DMS 273 treated with DMSO at 0.1 percent for 48 hours (cell line): ENCODE data around the gene RAB9B.

ENCODE experiments used
- DNase-seq: peaks from one replicate; lab custom pipeline; 2025; lab: John Stamatoyannopoulos, UW

The RAB9B gene

DNA sequence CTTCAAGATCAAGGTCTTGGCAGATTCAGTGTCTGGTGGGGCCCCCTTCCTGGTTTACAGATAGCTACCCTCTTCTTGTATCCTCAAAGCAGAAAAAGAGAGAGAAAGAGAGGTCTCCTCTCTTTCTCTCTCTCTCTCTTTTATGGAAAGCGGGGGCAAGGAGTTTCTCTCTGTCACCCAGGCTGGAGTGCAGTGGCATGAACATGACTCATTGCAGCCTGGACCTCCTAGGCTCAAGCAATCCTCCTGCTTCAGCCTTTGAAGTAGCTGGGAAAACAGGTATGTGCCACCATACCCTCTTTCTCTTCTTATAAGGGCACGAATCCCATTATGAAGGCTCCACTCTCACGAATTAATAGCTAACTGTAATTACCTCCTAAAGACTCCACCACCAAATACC is 20.2 kb downstream of the RAB9B start:
- no peak for DNase-seq

DNA sequence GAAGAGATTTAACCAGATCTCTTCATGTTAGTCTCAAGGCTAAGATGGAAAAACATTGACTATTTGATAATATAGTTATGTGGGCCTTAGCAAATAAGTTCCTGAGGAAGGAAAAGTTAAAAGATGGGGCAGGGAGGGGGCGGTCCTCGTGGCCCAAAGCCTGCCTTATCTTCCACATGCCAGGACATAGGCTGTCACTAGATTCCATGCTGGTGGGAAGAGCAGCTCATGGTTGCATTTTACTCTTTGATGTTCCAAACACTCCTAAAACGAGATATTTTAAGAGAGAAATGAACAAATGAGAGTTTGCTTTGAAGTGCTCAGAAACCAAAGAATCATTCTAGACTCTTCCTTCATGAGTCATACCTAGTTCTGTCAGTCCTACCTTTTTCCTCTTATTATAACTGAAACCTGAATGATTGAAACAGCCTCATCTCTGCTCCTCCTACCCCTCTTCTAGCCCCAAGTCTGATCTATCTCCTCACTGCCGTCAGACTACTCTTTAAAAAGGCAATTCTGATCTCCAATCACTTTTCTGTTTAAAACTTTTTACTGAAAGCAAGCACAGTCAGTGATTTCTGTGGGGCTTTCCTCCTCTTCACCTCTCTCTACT is 25.1 kb downstream of the RAB9B start:
- no peak for DNase-seq

DNA sequence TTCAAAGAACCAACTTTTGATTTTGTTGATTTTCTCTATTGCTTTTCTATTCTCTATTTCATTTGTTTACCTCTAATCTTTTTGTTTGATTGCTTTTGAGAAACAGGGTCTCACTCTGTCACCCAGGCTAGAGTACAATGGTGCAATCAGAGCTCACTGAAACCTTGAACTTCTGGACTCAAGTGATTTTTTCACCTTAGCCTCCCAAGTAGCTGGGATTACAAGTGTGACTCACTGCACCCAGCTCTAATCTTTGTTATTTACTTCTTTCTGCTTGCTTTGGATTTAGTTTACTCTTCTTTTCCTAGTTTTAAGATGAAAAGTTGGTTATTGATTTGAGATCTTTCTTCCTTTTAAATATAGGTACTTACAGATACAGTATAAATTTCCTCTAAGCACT is 26.2 kb downstream of the RAB9B start:
- DNase-seq = no peak

DNA sequence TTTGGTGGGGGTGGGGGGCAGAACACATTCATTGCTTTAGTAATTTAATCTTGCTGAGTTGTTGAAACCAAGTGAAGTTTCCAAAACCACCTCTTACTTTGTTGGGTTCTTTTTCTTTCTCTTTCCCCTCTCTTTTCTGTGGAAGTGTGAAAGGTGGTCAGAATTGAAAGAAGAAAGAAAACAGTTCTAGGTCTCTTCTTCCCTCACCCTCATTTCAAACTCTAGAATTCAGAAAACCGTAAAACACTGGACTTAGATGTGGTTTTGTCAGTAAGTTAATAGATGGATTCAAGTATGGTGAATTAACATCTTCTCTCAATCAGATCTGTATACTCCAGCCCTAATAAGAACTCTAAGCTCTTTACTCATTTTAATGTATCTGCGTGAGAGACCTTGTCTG is 31.7 kb downstream of the RAB9B start:
- no peak for DNase-seq

DNA sequence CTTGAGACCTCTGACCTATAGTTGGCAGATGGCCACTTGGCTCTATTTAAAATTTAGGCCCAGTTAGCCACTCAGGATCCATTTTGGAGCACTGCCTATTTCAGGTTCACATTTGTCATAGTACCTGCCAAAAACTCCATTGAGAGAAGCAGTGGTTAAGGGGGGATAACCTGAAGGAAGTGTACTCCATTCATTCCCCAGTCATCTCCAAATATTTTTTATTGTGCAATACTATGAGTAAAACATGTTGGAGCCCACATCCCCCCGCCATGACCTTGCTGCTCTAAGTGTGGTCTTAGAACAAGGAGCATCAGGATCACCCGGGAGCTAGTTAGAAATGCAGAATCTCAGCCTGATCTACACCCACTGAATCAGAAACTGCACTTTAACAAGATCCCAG is 34.4 kb downstream of the RAB9B start:
- DNase-seq = no peak

GRCh38 chrX:103794119-103794518 is 37.9 kb downstream of the RAB9B start:
- no peak for DNase-seq

DNA sequence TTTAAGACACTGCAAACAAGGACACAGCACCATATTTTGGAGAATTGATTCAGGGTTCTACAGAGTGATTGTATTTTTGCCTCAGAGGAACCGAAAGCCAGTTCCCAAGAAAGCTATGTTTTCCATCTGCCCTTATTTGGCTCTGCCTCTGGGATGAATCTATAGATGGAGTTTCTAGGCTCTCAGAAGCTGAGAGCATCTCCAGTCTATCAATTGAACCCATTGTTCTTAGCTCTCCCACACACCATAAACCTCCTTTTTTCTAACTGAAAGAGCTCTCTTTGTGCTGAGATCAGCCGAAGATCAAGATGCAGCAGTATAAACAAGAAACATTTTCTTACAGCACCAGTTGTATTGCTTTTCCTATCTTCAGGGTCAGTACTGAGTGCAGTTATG is 38.5 kb downstream of the RAB9B start:
- DNase-seq = no peak

DNA sequence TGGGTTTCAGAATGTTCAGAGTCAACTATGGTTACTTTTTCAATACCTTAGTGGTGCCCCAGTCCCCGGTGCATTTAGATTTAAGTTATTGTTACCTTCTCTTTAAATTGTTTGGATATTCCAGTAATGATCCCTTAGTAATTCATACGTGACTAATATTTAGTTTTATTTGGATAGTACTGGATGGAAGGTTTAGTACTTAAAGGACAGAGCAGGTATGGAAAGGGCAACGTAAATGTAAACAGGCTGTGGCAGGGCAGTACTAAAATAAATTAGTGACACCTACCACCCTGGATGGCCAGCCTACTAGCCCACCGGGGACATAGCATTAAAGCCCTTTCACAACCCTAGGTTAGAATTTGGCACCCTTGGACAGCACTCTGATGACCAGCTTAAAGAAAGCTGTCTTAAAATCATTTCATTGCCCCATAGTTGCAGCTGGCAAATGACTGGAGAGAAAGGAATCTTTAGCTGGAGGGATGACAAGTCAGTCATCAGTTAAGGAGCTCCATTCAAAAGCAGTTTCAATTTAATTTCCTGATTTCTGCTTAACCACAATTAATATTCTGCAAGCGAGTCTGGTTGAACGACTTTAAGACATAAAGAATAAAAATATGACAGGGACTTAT is 39.0 kb downstream of the RAB9B start:
- no peak for DNase-seq

DNA sequence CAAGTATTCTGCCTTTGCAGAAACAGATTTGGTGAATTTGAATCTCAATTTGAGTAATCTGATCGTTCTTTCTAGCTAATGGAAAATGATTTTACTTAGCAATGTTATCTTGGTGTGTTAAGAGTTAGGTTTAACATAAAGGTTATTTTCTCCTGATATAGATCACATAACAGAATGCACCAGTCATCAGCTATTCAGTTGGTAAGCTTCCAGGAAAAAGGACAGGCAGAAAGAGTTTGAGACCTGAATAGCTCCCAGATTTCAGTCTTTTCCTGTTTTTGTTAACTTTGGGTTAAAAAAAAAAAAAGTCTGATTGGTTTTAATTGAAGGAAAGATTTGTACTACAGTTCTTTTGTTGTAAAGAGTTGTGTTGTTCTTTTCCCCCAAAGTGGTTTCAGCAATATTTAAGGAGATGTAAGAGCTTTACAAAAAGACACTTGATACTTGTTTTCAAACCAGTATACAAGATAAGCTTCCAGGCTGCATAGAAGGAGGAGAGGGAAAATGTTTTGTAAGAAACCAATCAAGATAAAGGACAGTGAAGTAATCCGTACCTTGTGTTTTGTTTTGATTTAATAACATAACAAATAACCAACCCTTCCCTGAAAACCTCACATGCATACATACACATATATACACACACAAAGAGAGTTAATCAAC is 40.1 kb downstream of the RAB9B start:
- DNase-seq = no peak

GRCh38 chrX:103791228-103791627 is 40.8 kb downstream of the RAB9B start:
- peak; percentile 35 for DNase-seq

DNA sequence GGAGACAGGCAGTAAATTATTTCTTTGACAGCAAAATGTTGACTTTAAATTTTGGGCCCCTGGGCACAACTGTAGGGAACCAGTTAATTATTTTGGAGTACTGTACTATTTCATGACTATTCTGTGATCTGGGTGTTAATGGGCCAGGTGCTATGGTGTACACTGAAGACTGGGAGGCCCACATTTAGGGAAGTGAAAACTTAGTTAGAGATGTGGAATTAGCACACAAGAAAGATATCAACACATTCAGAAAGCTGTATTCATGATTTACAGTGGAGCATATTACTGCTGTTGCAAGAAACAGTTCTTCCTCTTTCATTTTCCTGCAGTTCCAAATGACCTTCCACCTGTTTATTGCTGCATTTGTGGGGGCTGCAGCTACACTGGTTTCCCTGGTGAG is 43.1 kb downstream of the RAB9B start:
- no peak for DNase-seq

- no peak for DNase-seq
These were observed 48.1 kb downstream of the RAB9B start for GRCh38 chrX:103783971-103784370.

DNA sequence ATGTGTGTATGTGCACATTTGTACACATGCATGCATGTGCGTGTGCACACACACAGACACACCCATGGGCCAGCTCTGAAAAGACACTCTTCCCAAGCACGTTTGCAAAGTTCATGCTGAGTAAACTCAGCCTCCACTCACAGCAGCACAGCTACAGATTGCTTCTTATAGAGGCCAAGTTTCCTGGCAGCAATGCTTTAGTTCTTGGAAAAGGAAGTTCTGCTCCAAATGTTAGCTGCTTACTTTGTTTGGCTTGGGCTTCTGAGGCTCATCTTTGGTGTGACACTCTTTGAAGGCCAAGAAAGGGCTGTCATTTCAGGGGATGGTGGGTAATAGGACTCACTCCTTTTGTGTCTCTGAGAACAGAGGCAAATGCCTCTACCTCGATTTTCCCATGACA is 48.9 kb downstream of the RAB9B start:
- no peak for DNase-seq

GRCh38 chrX:103782640-103783039 is 49.4 kb downstream of the RAB9B start:
- DNase-seq = no peak

DNA sequence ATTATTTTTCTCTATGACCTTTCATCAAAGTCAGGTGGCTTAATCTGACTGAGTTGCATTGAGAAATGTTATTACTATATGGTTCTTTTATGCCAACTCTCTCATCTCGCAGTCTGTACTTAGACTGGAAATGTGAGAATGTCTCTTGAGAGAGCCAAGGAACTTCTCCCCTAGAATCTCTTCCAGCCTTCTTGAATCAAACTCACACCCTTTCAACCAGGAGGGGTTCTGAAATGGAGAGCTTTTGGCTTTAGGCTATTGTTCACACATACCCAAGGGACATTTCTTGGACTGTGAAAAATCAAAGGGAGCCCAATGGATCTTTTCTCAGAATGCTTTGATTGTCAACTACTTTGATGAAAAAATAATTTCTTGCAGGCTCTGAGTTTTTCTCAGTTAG is 50.4 kb downstream of the RAB9B start:
- DNase-seq = no peak

DNA sequence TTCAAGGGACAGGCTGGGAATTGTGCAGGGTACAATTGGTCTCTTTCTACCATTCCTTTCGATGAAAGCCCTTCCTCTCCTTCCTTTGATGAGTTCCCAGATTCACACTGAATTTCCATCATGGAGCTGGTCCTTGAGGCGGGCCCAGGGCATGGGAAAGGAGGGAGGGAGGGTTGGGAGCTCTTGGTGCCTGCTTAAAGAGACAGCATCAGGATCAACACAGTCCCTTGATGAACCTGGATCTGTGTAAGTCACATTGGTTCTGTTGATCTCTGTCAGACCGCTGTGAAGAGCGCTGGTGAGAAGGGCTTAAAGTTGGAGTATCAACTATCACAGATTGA is 51.0 kb downstream of the RAB9B start:
- no peak for DNase-seq

DNA sequence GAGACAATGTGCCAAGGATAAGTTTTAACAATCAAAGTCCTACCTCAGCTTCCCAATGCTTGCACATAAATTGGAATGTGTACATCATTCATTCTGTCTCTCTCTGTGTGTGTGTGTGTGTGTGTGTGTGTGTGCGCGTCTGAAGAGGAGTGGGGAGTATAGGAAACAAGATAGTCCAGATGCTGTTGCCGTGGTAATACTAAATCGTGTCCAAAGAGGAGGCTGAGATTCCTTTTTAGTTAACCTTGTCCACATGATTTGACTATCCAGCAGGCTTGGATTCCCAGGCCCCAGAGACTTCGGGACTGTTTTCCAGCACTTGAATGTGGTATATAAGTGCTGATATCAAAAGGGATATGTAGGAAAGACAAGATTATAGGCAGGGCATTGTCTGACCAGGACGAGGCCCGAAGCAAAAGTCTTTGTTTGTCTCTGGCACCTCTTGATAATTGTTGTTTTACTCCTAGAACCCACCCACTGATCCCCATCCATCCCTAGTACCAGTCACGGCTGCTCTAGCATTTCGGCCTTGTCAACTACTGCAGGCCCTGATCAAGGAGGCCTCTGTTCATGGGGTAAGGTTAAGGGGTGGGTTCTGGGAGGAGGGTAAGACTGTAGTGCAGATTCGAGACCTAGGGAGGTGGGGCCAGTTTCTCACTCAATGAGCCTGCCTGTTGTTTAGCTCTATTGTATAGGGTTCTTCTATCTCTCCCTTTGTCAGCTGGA is 51.6 kb downstream of the RAB9B start:
- no peak for DNase-seq

DNA sequence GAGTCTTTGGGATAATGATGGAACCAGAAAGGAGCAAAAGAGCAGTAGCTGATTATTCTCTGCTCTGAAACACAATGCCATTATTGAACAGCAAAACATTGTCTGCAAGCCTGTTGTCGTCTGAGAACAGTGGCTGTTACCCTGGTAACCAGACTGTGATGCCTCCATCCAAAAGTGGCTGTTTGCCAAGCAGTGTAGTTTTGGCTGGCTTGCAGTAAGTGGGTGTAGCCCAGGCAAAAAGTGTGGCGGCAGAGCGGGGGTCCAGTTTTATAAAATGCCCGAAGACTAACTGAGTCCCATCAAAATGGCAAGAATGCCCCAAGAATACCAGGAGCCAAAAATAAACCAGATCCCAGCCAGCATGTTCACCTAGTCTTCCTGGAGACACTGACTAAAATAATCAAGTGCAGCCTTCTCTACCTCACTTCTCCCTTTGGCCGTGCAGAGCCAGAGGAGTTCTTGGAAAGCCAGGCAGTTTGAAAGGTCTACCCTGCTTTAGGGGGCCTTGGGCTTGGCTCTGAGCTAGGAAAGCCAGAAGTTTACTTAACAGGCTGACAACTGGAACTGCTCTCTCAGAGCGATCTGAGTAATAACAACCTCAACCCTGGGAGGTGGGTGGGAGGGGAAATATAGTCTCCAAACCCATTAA is 52.8 kb downstream of the RAB9B start:
- no peak for DNase-seq

GRCh38 chrX:103776546-103776945 is 55.5 kb downstream of the RAB9B start, which contains the start of gene PLP1:
PLP1 (plus strand) TSS chrX:103776840; CDS start chrX:103776996, 156 bp downstream.
- no peak for DNase-seq

GRCh38 chrX:103774070-103774642 is 57.9 kb downstream of the RAB9B start:
- DNase-seq = no peak

DNA sequence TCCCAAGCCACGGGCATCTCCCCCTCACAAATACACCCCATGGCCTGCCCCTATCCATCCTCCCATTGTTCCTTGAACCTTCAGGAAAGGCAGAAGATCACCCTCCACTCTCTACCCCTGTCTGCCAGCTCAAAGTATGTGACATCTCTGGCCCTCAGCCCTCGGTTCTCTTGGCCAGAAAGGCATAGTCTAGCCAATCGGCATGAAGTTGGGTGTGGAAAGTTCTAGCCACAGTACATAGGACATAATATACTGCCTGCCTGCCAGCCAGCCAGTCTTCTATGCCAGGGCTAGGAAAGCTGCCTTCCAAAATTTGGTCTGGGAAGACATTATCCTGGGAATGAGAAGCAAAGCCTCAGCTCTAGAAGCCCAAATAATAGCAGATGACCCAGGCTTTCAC is 58.6 kb downstream of the RAB9B start:
- no peak for DNase-seq
